ENCODE results near the gene CCDC78.
"Not testable (repeated sequence)": the region's sequence is repeated elsewhere in the genome, so short reads cannot be mapped to it uniquely, and the experiment has no call there.

CCDC78 gene

DNA sequence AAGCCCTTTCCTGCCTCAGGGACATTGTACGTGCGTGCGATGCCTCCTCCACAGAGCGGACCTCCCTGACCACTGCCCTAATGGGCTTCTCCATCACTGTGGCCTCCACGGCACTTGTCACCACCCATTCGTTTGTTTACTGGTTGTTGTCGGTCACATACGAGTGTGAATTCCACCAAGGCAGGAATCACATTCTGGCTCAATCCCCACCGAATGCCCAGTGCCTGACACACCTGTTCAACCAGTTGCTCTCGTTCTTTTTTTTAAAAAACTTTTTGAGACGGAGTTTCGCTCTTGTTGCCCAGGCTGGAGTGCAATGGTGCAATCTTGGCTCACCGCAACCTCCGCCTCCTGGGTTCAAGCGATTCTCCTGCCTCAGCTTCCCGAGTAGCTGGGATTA lies 35.0 kb downstream of the CCDC78 start:
- not testable (repeated sequence) for DNase-seq

DNA sequence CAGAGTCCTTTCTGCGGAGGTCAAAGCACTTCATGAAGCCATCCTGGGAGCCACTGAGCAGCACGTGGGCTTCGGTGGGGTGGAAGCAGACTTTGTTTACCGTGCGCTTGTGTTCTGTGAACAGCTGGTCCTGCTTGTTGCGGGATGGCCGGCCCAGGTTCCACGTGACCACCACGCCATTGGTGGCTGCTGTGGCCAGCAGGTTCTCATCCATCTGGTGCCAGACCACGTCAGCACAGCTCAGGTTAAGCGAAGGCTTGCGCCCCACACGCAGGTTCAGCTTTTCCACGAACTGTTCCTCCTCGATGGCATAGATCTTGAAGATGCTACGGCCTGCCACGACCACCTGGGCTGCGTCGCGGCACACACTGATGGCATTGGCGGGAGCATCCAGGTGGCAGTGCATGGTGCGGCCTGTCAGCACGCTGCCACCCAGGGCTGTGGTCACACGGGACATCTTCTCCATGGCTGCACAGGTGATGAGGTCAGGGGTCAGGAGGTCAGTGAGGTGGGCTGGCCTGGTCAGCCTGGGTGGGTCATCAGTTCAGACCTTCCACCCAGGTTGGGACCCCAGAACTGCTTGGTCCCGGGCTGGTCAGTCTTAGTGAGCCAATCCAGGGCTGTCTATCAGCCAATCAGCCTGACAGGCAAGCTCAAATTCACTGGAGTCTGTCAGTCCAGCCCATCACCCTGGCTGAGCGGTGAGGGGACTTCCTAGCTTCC lies 36.9 kb downstream of the CCDC78 start:
- no peak for DNase-seq

- no peak for DNase-seq
Measured at GRCh38 chr16:687499-687898, 38.7 kb downstream of the CCDC78 start.

GRCh38 chr16:686459-687260 lies 39.6 kb downstream of the CCDC78 start:
- DNase-seq: no peak

- peak; percentile 40 for DNase-seq
Measured at GRCh38 chr16:685967-686366, 40.3 kb downstream of the CCDC78 start.

GRCh38 chr16:684961-685696 lies 41.1 kb downstream of the CCDC78 start:
- no peak for DNase-seq

- peak; percentile 96 for DNase-seq
Measured at GRCh38 chr16:684071-684794, 42.0 kb downstream of the CCDC78 start, which contains the start of gene JMJD8. Gene JMJD8, minus strand, starts transcription at chr16:684334. Its CDS starts 15 bp downstream, at chr16:684319.

GRCh38 chr16:683396-684070 lies 42.7 kb downstream of the CCDC78 start:
- DNase-seq: no peak

GRCh38 chr16:682493-683395 lies 43.5 kb downstream of the CCDC78 start:
- DNase-seq: no peak

GRCh38 chr16:681746-682427 lies 44.4 kb downstream of the CCDC78 start:
- DNase-seq: peak; percentile 26

DNA sequence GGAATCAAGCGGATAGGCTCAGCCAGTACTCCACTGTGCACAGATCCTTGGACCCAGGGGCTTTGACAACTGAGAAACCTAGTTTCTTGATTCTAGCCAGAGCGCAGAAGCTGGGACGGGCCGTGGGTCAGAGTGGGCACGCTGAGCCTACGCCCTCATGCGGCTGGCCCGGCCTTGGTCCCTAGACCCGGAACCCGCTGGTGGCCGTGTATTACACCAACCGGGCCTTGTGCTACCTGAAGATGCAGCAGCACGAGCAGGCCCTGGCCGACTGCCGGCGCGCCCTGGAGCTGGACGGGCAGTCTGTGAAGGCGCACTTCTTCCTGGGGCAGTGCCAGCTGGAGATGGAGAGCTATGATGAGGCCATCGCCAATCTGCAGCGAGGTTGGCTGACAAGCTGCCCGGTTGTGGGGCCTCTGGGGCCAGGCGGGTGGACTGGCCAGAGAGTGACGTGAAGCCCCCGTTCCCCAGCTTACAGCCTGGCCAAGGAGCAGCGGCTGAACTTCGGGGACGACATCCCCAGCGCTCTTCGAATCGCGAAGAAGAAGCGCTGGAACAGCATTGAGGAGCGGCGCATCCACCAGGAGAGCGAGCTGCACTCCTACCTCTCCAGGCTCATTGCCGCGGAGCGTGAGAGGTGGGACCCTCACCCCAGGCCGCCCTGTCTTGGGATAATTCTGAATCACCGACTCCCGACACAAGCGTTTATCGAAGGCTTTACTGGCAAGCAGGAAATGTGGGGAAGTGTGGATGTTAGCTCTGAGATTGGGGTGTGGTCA lies 45.1 kb downstream of the CCDC78 start:
- peak; percentile 28 for DNase-seq

DNA sequence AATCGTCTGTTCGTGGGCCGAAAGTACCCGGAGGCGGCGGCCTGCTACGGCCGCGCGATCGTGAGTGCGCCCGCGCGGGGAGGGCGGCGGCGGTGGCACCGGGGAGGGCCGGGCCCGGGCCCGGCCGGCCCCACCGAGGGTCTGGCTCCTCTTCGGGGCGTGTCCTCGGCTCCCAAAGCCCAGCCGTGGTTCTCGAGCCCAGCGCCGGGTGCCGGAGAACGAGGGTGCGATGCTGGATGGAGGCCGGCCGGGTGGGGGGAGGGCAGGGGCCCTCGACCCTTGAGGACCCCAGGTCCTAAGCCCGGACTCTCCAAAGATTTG lies 45.7 kb downstream of the CCDC78 start:
- no peak for DNase-seq

DNA sequence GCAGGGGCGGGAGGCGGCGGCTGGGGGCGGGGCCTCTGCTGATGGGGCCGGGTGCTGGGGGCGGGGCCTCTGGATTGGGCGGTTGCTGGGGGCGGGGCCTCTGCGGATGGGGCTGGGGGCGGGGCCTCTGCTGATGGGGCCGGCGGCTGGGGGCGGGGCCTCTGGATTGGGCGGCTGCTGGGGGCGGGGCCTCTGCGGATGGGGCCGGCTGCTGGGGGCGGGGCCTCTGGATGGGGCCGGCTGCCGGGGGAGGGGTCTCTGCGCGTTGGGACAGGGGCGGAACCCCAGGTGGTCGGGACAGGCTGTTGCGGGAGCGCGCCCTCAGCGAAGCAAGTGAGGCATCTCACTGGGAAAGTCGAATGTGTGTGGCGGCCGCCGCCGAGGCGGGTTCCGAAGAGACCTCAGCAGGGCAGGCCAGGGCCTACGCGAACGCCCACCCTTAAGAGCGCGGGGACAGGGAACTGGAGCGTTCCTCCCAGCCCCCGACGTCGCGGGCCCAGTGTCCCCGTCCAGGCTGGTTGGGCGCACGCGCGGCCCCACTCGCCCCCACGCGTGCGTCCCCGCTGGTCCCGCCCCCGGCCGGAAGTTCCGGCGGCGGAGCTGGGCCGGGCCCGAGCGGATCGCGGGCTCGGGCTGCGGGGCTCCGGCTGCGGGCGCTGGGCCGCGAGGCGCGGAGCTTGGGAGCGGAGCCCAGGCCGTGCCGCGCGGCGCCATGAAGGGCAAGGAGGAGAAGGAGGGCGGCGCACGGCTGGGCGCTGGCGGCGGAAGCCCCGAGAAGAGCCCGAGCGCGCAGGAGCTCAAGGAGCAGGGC lies 46.2 kb downstream of the CCDC78 start, which contains the start of gene STUB1:
Gene STUB1, plus strand, starts transcription at position 597 of the 811 bp plus-strand sequence. Its CDS starts 116 bp downstream, at position 713.
- peak; percentile 88 for DNase-seq

DNA sequence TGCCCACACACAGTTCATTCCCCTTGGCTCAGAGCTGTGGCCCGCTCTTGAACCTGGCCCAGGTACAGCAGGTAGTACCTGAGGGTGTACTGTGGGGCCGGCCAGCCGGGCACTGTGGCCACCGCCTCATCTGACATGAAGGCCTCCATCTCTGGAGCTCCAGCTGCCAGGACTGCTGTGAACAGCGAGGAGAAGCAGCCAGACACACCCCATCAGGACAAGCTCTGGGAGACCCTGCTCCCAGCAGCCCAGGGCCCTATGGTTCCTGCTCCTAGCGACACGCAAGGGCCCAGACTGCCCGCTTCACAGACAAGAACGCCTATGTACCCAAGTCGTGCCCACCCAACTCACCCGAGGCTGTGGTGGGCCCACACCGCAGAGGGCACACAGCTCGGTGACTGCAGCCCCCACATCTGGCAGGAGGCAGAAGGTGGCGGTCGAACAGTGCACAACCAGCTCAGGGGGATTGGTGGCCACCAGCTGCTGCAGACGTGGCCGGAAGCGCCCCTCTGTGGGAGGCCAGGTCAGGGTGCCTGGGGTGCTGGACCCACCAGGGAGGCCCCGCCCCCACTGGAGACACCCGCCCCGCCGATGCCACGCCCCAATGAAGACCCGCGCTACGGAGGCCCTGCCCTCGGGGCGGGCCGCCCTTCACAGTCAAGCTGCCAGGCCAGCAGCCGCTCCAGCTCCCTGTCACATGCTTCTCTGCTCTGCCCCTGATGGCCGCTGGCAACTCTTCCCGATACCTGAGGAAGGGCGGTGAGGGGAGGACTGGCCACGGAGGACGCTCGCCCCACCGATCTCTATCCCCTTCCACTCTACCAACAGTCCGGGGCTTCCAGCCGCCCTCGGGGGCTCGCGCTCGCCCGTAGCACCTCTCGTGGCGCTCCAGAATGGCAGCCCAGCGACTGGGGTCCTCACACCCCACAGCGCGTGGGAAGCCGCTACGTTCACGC lies 47.1 kb downstream of the CCDC78 start:
- peak; percentile 61 for DNase-seq

GRCh38 chr16:678209-678857 lies 47.9 kb downstream of the CCDC78 start:
- DNase-seq: no peak

GRCh38 chr16:677316-678190 lies 48.7 kb downstream of the CCDC78 start:
- DNase-seq: no peak

Data from T1000 (cell line).